Measurements from ENCODE around the gene PRDX4. TPM values are rescaled to one million over a fixed set of nuclear protein-coding genes. Genes with fewer than 3 reads are reported as not detected.

Gene PRDX4
- total RNA-seq, 1 experiment from 2014 or later: 411 TPM

Other genes with a start within 250 kb of the PRDX4 start
- 43.4 and 48.3 TPM in 2 replicates for gene ACOT9, start 75.8 kb downstream of the PRDX4 start, total RNA-seq (2014; rRNA removed; shearing (Covaris generic))
- 480 and 515 TPM in 2 replicates for gene SAT1, start 115.7 kb downstream of the PRDX4 start, total RNA-seq (2014; rRNA removed; shearing (Covaris generic))
- 38.6 and 52.6 TPM in 2 replicates for gene APOO, start 240.4 kb downstream of the PRDX4 start, total RNA-seq (2014; rRNA removed; shearing (Covaris generic))
- 0.11 and 2.4 TPM in 2 replicates for gene CXorf58, start 240.5 kb downstream of the PRDX4 start, total RNA-seq (2014; rRNA removed; shearing (Covaris generic))